ENCODE data around the gene RGS7. TPM values are rescaled to one million over a fixed set of nuclear protein-coding genes. Genes with fewer than 3 reads are reported as not detected.
"Not testable (repeated sequence)": the region's sequence is repeated elsewhere in the genome, so short reads cannot be mapped to it uniquely, and the experiment has no call there.

Gene RGS7
- total RNA-seq, 1 experiment from 2014 or later = 1.0 TPM

DNA sequence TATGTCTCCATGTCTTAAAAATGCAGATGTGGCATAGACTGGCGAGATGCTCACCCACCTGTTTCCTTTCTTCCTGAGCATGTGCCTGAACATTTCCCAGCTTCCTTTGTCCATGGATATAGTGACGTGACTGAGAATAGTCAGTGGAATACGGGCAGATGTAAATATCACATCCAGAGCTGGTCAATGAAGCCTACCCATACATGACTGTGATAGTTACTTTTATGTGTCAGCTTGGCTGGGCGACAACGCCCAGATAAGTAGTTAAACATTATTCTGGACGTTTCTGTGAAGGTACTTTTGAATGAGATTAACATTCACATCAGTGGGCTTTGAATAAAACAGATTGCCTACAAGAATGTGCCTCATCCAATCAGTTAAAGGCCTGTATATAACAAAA lies 135.7 kb downstream of the RGS7 start:
- no peak overlapping the region for H3K27ac Mint-ChIP-seq (ENCODE audit: unreplicated experiment)
- CTCF ChIA-PET = interaction anchor here (0.6 to 0.9 kb wide), 2 partner anchors 12 to 15 kb away, joined by 3 to 5 read pairs; no protein-coding TSS in a partner anchor
- TF ChIP-seq CTCF (IDR thresholded peaks at IDR 0.05; ENCODE audit: unreplicated experiment) = no peak
- no TSS peak for BruUV-seq (replicated peaks)
- intact Hi-C loops (cut with micrococcal nuclease; ENCODE audit: unreplicated experiment) = no loop called here
- H3K36me3 Mint-ChIP-seq (ENCODE audit: insufficient read depth, unreplicated experiment) = peaks cover 7% of the 10 kb centered on the region
- H3K9me3 Mint-ChIP-seq (ENCODE audit: low read depth, unreplicated experiment) = peaks cover 3% of the 10 kb centered on the region
- no peak overlapping the region for H3K4me3 Mint-ChIP-seq (ENCODE audit: low read depth, unreplicated experiment)
- H3K27me3 Mint-ChIP-seq (ENCODE audit: unreplicated experiment) = no peaks in the 10 kb centered on the region
- no peak for DNase-seq
- peaks cover 23% of the 10 kb centered on the region for H3K4me1 Mint-ChIP-seq (ENCODE audit: low read depth, unreplicated experiment)

GRCh38 chr1:241220913-241221312 lies 136.1 kb downstream of the RGS7 start:
- BruUV-seq (replicated peaks); H3K4me3 Mint-ChIP-seq (ENCODE audit: low read depth, unreplicated experiment); H3K9me3 Mint-ChIP-seq (ENCODE audit: low read depth, unreplicated experiment); H3K36me3 Mint-ChIP-seq (ENCODE audit: insufficient read depth, unreplicated experiment); intact Hi-C loops (cut with micrococcal nuclease; ENCODE audit: unreplicated experiment); DNase-seq; H3K27ac Mint-ChIP-seq (ENCODE audit: unreplicated experiment); H3K27me3 Mint-ChIP-seq (ENCODE audit: unreplicated experiment): not testable (repeated sequence)
- CTCF ChIA-PET = interaction anchor here (0.6 to 0.9 kb wide), 2 partner anchors 12 to 15 kb away, joined by 3 to 5 read pairs; no protein-coding TSS in a partner anchor
- peaks cover 24% of the 10 kb centered on the region for H3K4me1 Mint-ChIP-seq (ENCODE audit: low read depth, unreplicated experiment)

DNA sequence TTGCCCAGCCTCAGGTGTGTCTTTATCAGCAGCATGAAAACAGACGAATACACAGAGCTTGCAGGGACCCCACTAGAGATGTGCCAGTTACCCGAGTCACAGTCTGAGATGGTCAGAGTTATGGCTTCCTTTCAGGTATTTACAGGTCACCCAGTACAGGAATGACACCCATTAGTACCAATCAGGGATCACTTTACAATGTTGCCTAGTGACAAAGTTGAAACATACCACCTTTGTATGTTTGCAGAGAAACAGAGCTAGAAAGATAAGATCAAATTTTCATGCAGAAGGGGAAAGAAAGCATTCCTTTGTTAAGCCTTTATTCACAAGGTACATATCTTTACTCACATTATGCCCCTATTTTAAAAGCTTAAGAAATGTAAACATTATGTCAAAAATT lies 137.6 kb downstream of the RGS7 start:
- Mint-ChIP-seq H3K4me3 (ENCODE audit: low read depth, unreplicated experiment) (no peak overlapping the region), H3K36me3 (ENCODE audit: insufficient read depth, unreplicated experiment) (peaks cover 7% of the 10 kb centered on the region), H3K4me1 (ENCODE audit: low read depth, unreplicated experiment) (peaks cover 39% of the 10 kb centered on the region), H3K9me3 (ENCODE audit: low read depth, unreplicated experiment) (peaks cover 3% of the 10 kb centered on the region), H3K27ac (ENCODE audit: unreplicated experiment) (peak overlapping the region; percentile 76), H3K27me3 (ENCODE audit: unreplicated experiment) (no peaks in the 10 kb centered on the region)
- DNase-seq = peak; percentile 42
- intact Hi-C loops (cut with micrococcal nuclease; ENCODE audit: unreplicated experiment) = no loop called here
- TF ChIP-seq CTCF (IDR thresholded peaks at IDR 0.05; ENCODE audit: unreplicated experiment) = no peak
- BruUV-seq (replicated peaks) = no TSS peak
- CTCF ChIA-PET = no interaction called here

- Mint-ChIP-seq H3K4me3 (ENCODE audit: low read depth, unreplicated experiment) (no peak overlapping the region), H3K9me3 (ENCODE audit: low read depth, unreplicated experiment) (peaks cover 3% of the 10 kb centered on the region), H3K27me3 (ENCODE audit: unreplicated experiment) (no peaks in the 10 kb centered on the region), H3K4me1 (ENCODE audit: low read depth, unreplicated experiment) (peaks cover 51% of the 10 kb centered on the region), H3K27ac (ENCODE audit: unreplicated experiment) (no peak overlapping the region), H3K36me3 (ENCODE audit: insufficient read depth, unreplicated experiment) (peaks cover 7% of the 10 kb centered on the region)
- no peak for TF ChIP-seq CTCF (IDR thresholded peaks at IDR 0.05; ENCODE audit: unreplicated experiment)
- no peak for DNase-seq
- BruUV-seq (replicated peaks) = no TSS peak
- CTCF ChIA-PET = no interaction called here
- intact Hi-C loops (cut with micrococcal nuclease; ENCODE audit: unreplicated experiment) = no loop called here
Measured at GRCh38 chr1:241217516-241217915, 139.5 kb downstream of the RGS7 start.

DNA sequence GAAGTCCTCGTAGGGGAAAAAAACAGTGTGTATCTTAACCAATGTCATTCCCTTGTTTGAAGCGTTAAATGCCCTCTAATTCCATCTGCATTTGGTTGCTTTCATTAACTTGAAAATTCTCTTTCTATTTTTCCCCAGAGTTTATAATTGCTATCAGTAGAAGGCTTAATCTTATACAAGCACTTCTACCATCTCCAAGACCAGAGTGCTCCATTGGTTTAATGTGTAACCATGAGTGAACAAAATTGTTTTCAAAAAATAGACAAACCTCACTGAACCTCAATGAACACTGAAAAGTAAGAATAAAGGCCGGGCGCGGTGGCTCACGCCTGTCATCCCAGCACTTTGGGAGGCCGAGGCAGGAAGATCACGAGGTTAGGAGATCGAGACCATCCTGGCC lies 141.3 kb downstream of the RGS7 start:
- peaks cover 47% of the 10 kb centered on the region for H3K4me1 Mint-ChIP-seq (ENCODE audit: low read depth, unreplicated experiment)
- peaks cover 7% of the 10 kb centered on the region for H3K36me3 Mint-ChIP-seq (ENCODE audit: insufficient read depth, unreplicated experiment)
- no peaks in the 10 kb centered on the region for H3K27me3 Mint-ChIP-seq (ENCODE audit: unreplicated experiment)
- H3K27ac Mint-ChIP-seq (ENCODE audit: unreplicated experiment) = peak overlapping the region; percentile 69
- H3K9me3 Mint-ChIP-seq (ENCODE audit: low read depth, unreplicated experiment) = peaks cover 1% of the 10 kb centered on the region
- H3K4me3 Mint-ChIP-seq (ENCODE audit: low read depth, unreplicated experiment) = no peak overlapping the region
- no peak for TF ChIP-seq CTCF (IDR thresholded peaks at IDR 0.05; ENCODE audit: unreplicated experiment)
- no TSS peak for BruUV-seq (replicated peaks)
- DNase-seq = no peak
- intact Hi-C loops (cut with micrococcal nuclease; ENCODE audit: unreplicated experiment) = no loop called here
- CTCF ChIA-PET = no interaction called here

Measured in Calu3 (cell line).